ENCODE results near the gene SENP2.
A peak's percentile ranks its signal among the peaks of the same experiment; 100 is the strongest.
"Not testable (repeated sequence)": the region's sequence is repeated elsewhere in the genome, so short reads cannot be mapped to it uniquely, and the experiment has no call there.

SENP2 gene

GRCh38 chr3:185561374-185561943 is 24.6 kb upstream of the SENP2 start:
- Histone ChIP-seq H3K4me3 (no peak overlapping the region), H3K9me3 (no peaks in the 10 kb centered on the region), H3K27me3 (ENCODE audit: low read depth) (no peaks in the 10 kb centered on the region), H3K4me1 (peaks cover 17% of the 10 kb centered on the region), H3K36me3 (replicated peaks) (no peaks in the 10 kb centered on the region)
- in situ Hi-C loops (cut with MboI; ENCODE audit: low sequenced_read_pairs), result no loop called here
- DNase-seq (ENCODE audit: low spot score in 2 of 2), result no peak

GRCh38 chr3:185561958-185562357 is 24.1 kb upstream of the SENP2 start:
- peak; percentile 37 to 48 for DNase-seq (ENCODE audit: low spot score in 2 of 2)
- Histone ChIP-seq H3K9me3 (no peaks in the 10 kb centered on the region), H3K4me1 (peaks cover 17% of the 10 kb centered on the region), H3K36me3 (replicated peaks) (no peaks in the 10 kb centered on the region), H3K27me3 (ENCODE audit: low read depth) (no peaks in the 10 kb centered on the region), H3K4me3 (no peak overlapping the region)
- in situ Hi-C loops (cut with MboI; ENCODE audit: low sequenced_read_pairs), result no loop called here

GRCh38 chr3:185572183-185572582 is 13.9 kb upstream of the SENP2 start:
- peaks cover 5% of the 10 kb centered on the region for H3K4me1 ChIP-seq
- H3K36me3 ChIP-seq (replicated peaks), result no peaks in the 10 kb centered on the region
- no peak for DNase-seq (ENCODE audit: low spot score in 2 of 2)
- no peak overlapping the region for H3K4me3 ChIP-seq
- H3K27me3 ChIP-seq (ENCODE audit: low read depth), result no peaks in the 10 kb centered on the region
- H3K9me3 ChIP-seq, result peaks cover 6% of the 10 kb centered on the region; the same call in 1 of the 2 replicates
- in situ Hi-C loops (cut with MboI; ENCODE audit: low sequenced_read_pairs), result no loop called here

GRCh38 chr3:185575108-185575869 is 10.8 kb upstream of the SENP2 start:
- in situ Hi-C loops (cut with MboI; ENCODE audit: low sequenced_read_pairs); H3K9me3 ChIP-seq; H3K4me3 ChIP-seq; H3K27me3 ChIP-seq (ENCODE audit: low read depth); H3K36me3 ChIP-seq (replicated peaks); H3K4me1 ChIP-seq: not testable (repeated sequence)
- DNase-seq (ENCODE audit: low spot score in 2 of 2), result peak; percentile 66 to 72

- Histone ChIP-seq H3K27me3 (ENCODE audit: low read depth) (no peaks in the 10 kb centered on the region), H3K9me3 (no peaks in the 10 kb centered on the region), H3K4me1 (peaks cover 38% of the 10 kb centered on the region), H3K36me3 (replicated peaks) (0 out of 2 replicates have a peak, but pooled peaks cover 3% of the 10 kb centered on the region), H3K4me3 (no peak overlapping the region)
- in situ Hi-C loops (cut with MboI; ENCODE audit: low sequenced_read_pairs), result no loop called here
- peak; percentile 87 to 98 for DNase-seq (ENCODE audit: low spot score in 2 of 2)
Observed at GRCh38 chr3:185582236-185582635, 3.9 kb upstream of the SENP2 start.

GRCh38 chr3:185582871-185583270 is 3.2 kb upstream of the SENP2 start:
- in situ Hi-C loops (cut with MboI; ENCODE audit: low sequenced_read_pairs), result no loop called here
- no peak overlapping the region for H3K4me3 ChIP-seq
- DNase-seq (ENCODE audit: low spot score in 2 of 2), result peak in 1 of 2 experiments; percentile 32
- no peaks in the 10 kb centered on the region for H3K27me3 ChIP-seq (ENCODE audit: low read depth)
- peaks cover 38% of the 10 kb centered on the region for H3K4me1 ChIP-seq
- 0 out of 2 replicates have a peak, but pooled peaks cover 3% of the 10 kb centered on the region for H3K36me3 ChIP-seq (replicated peaks)
- no peaks in the 10 kb centered on the region for H3K9me3 ChIP-seq

- in situ Hi-C loops (cut with MboI; ENCODE audit: low sequenced_read_pairs), result no loop called here
- Histone ChIP-seq H3K9me3 (no peaks in the 10 kb centered on the region), H3K4me3 (no peak overlapping the region), H3K4me1 (peaks cover 44% of the 10 kb centered on the region), H3K27me3 (ENCODE audit: low read depth) (no peaks in the 10 kb centered on the region), H3K36me3 (replicated peaks) (0 out of 2 replicates have a peak, but pooled peaks cover 3% of the 10 kb centered on the region)
- DNase-seq (ENCODE audit: low spot score in 2 of 2), result peak; percentile 84 to 90
Observed at GRCh38 chr3:185583925-185584324, 2.2 kb upstream of the SENP2 start.

GRCh38 chr3:185584686-185585085 is 1.4 kb upstream of the SENP2 start:
- H3K4me1 ChIP-seq, result peaks cover 50% of the 10 kb centered on the region
- no peaks in the 10 kb centered on the region for H3K27me3 ChIP-seq (ENCODE audit: low read depth)
- DNase-seq (ENCODE audit: low spot score in 2 of 2), result no peak
- 0 out of 2 replicates have a peak, but pooled peaks cover 3% of the 10 kb centered on the region for H3K36me3 ChIP-seq (replicated peaks)
- no peak overlapping the region for H3K4me3 ChIP-seq
- no peaks in the 10 kb centered on the region for H3K9me3 ChIP-seq
- in situ Hi-C loops (cut with MboI; ENCODE audit: low sequenced_read_pairs), result no loop called here

GRCh38 chr3:185585518-185585858 is 607 bp upstream of the SENP2 start:
- DNase-seq (ENCODE audit: low spot score in 2 of 2), result no peak
- Histone ChIP-seq H3K36me3 (replicated peaks) (0 out of 2 replicates have a peak, but pooled peaks cover 3% of the 10 kb centered on the region), H3K4me1 (peaks cover 50% of the 10 kb centered on the region), H3K9me3 (no peaks in the 10 kb centered on the region), H3K4me3 (peak overlapping the region; percentile 93), H3K27me3 (ENCODE audit: low read depth) (no peaks in the 10 kb centered on the region)
- in situ Hi-C loops (cut with MboI; ENCODE audit: low sequenced_read_pairs), result no loop called here

GRCh38 chr3:185586686-185587039 is 568 bp downstream of the SENP2 start:
- in situ Hi-C loops (cut with MboI; ENCODE audit: low sequenced_read_pairs), result no loop called here
- no peaks in the 10 kb centered on the region for H3K9me3 ChIP-seq
- H3K4me1 ChIP-seq, result peaks cover 40% of the 10 kb centered on the region
- peak overlapping the region; percentile 93 for H3K4me3 ChIP-seq
- no peak for DNase-seq (ENCODE audit: low spot score in 2 of 2)
- peaks cover 3% of the 10 kb centered on the region; the same call in 1 of the 2 replicates for H3K36me3 ChIP-seq (replicated peaks)
- H3K27me3 ChIP-seq (ENCODE audit: low read depth), result no peaks in the 10 kb centered on the region

GRCh38 chr3:185594073-185594472 is 8.0 kb downstream of the SENP2 start:
- in situ Hi-C loops (cut with MboI; ENCODE audit: low sequenced_read_pairs), result no loop called here
- no peak for DNase-seq (ENCODE audit: low spot score in 2 of 2)
- peaks cover 5% of the 10 kb centered on the region for H3K4me1 ChIP-seq
- no peak overlapping the region for H3K4me3 ChIP-seq
- no peaks in the 10 kb centered on the region for H3K9me3 ChIP-seq
- H3K36me3 ChIP-seq (replicated peaks), result peaks cover 15% of the 10 kb centered on the region
- H3K27me3 ChIP-seq (ENCODE audit: low read depth), result no peaks in the 10 kb centered on the region

GRCh38 chr3:185595526-185595925 is 9.4 kb downstream of the SENP2 start:
- Histone ChIP-seq H3K4me3 (no peak overlapping the region), H3K4me1 (no peaks in the 10 kb centered on the region), H3K36me3 (replicated peaks) (peaks cover 21% of the 10 kb centered on the region), H3K9me3 (no peaks in the 10 kb centered on the region), H3K27me3 (ENCODE audit: low read depth) (no peaks in the 10 kb centered on the region)
- DNase-seq (ENCODE audit: low spot score in 2 of 2), result no peak
- in situ Hi-C loops (cut with MboI; ENCODE audit: low sequenced_read_pairs), result no loop called here

- in situ Hi-C loops (cut with MboI; ENCODE audit: low sequenced_read_pairs), result no loop called here
- Histone ChIP-seq H3K4me1 (no peaks in the 10 kb centered on the region), H3K36me3 (replicated peaks) (peaks cover 63% of the 10 kb centered on the region), H3K9me3 (no peaks in the 10 kb centered on the region), H3K27me3 (ENCODE audit: low read depth) (no peaks in the 10 kb centered on the region), H3K4me3 (no peak overlapping the region)
- no peak for DNase-seq (ENCODE audit: low spot score in 2 of 2)
Observed at GRCh38 chr3:185605566-185605965, 19.5 kb downstream of the SENP2 start.

GRCh38 chr3:185606196-185606595 is 20.1 kb downstream of the SENP2 start:
- no peak for DNase-seq (ENCODE audit: low spot score in 2 of 2)
- no peaks in the 10 kb centered on the region for H3K9me3 ChIP-seq
- H3K4me1 ChIP-seq, result no peaks in the 10 kb centered on the region
- no peak overlapping the region for H3K4me3 ChIP-seq
- no peaks in the 10 kb centered on the region for H3K27me3 ChIP-seq (ENCODE audit: low read depth)
- in situ Hi-C loops (cut with MboI; ENCODE audit: low sequenced_read_pairs), result no loop called here
- peaks cover 65% of the 10 kb centered on the region for H3K36me3 ChIP-seq (replicated peaks)

Data from HAP-1 (cell line).